Neural cell (in vitro differentiated cells): ENCODE measurements around the gene INPP5E. TPM values are rescaled to one million over a fixed set of nuclear protein-coding genes. Genes with fewer than 3 reads are reported as not detected.

Experiments used
- H2AFZ ChIP-seq: fragments of 200-600, 300-800 bp; sonication (generic), shearing (Covaris generic); 2 replicates; pipeline ENCODE4 v1.6.0; 2014; ENCODE audit warnings: low read depth, mild to moderate bottlenecking, antibody characterized with exemption, low read length, moderate library complexity
- H3F3A ChIP-seq: fragments of 200-600 bp; shearing (Covaris generic); 2 replicates; pipeline ENCODE4 v1.6.1; 2016; ENCODE audit warnings: mild to moderate bottlenecking, moderate library complexity, mixed read lengths, antibody characterized with exemption, low read length; ENCODE audit not compliant: insufficient read depth, poor library complexity, severe bottlenecking
- H3K27ac ChIP-seq: fragments of 200-600, 300-800 bp; sonication (generic), shearing (Covaris generic); 2 replicates; pipeline ENCODE4 v1.5.1; 2014; ENCODE audit warnings: mild to moderate bottlenecking, low read length, moderate library complexity
- H3K27me3 ChIP-seq: fragments of 300-800, 200-600 bp; sonication (generic), shearing (Covaris generic); 2 replicates; pipeline ENCODE4 v1.6.0; 2014; ENCODE audit warnings: mild to moderate bottlenecking, low read depth, low read length, moderate library complexity; ENCODE audit not compliant: insufficient read depth
- H3K36me3 ChIP-seq: fragments of 300-800, 200-600 bp; sonication (generic), shearing (Covaris generic); 2 replicates; pipeline ENCODE4 v1.5.1; 2014; ENCODE audit warnings: mild to moderate bottlenecking, antibody characterized with exemption, low read length, moderate library complexity; ENCODE audit not compliant: insufficient read depth
- H3K4me2 ChIP-seq: fragments of 300-800, 200-600 bp; sonication (generic), shearing (Covaris generic); 2 replicates; pipeline ENCODE4 v1.6.0; 2014; ENCODE audit warnings: mild to moderate bottlenecking, low read length
- H3K4me3 ChIP-seq: fragments of 300-800, 200-600 bp; sonication (generic), shearing (Covaris generic); 2 replicates; pipeline ENCODE4 v1.5.1; 2014; ENCODE audit warnings: mild to moderate bottlenecking, low read length, moderate library complexity
- H3K79me2 ChIP-seq: fragments of 200-600 bp; shearing (Covaris generic); replicated peaks from 2 replicates; pipeline ENCODE4 v1.6.0; 2014; ENCODE audit warnings: mild to moderate bottlenecking, low read length, moderate library complexity; ENCODE audit not compliant: insufficient read depth
- H3K9ac ChIP-seq: fragments of 300-800, 200-600 bp; sonication (generic), shearing (Covaris generic); 2 replicates; pipeline ENCODE4 v1.6.1; 2016; ENCODE audit warnings: mild to moderate bottlenecking, low read length, mixed read lengths
- H3K9me2 ChIP-seq: fragments of 200-600 bp; shearing (Covaris generic); 2 replicates; pipeline ENCODE4 v1.6.1; 2016; ENCODE audit warnings: mild to moderate bottlenecking, low read length, mixed read lengths; ENCODE audit not compliant: insufficient read depth
- H3K9me3 ChIP-seq: fragments of 200-600, 300-800 bp; sonication (generic), shearing (Covaris generic); 2 replicates; pipeline ENCODE4 v1.6.1; 2016; ENCODE audit warnings: mild to moderate bottlenecking, mixed run types, low read length, moderate library complexity, mixed read lengths
- H4K20me1 ChIP-seq: fragments of 200-600 bp; shearing (Covaris generic); 2 replicates; pipeline ENCODE4 v1.6.1; 2016; ENCODE audit warnings: mild to moderate bottlenecking, mixed run types; ENCODE audit not compliant: insufficient read depth
- EP300 ChIP-seq: fragments of 450-650 bp; conservative IDR thresholded peaks from 2 replicates; pipeline ENCODE4 v1.6.1; 2014; ENCODE audit warnings: antibody characterized with exemption, mild to moderate bottlenecking, moderate library complexity; ENCODE audit not compliant: poor library complexity, severe bottlenecking
- EZH2 ChIP-seq: fragments of 200-600, 300-800 bp; shearing (Covaris generic), sonication (generic); IDR thresholded peaks from 2 replicates; pipeline ENCODE4 v1.6.1; 2014; ENCODE audit warnings: antibody characterized with exemption, low read length, borderline replicate concordance, mild to moderate bottlenecking; ENCODE audit not compliant: insufficient read depth, poor library complexity, severe bottlenecking
- MXI1 ChIP-seq: fragments of 450-650 bp; conservative IDR thresholded peaks from 2 replicates; pipeline ENCODE4 v1.6.1; 2014; ENCODE audit warnings: antibody characterized with exemption, mild to moderate bottlenecking; ENCODE audit not compliant: poor library complexity, severe bottlenecking
- POLR2AphosphoS5 ChIP-seq: IDR thresholded peaks from 2 replicates; pipeline ENCODE4 v1.6.1; 2012
- RAD21 ChIP-seq: fragments of 450-650 bp; conservative IDR thresholded peaks from 2 replicates; pipeline ENCODE4 v1.6.1; 2014; ENCODE audit warnings: antibody characterized with exemption, mild to moderate bottlenecking, moderate library complexity
- SMC3 ChIP-seq: fragments of 450-650 bp; conservative IDR thresholded peaks from 2 replicates; pipeline ENCODE4 v1.6.1; 2014; ENCODE audit warnings: antibody characterized with exemption, mild to moderate bottlenecking, moderate library complexity; ENCODE audit not compliant: poor library complexity
- TAF1 ChIP-seq: IDR thresholded peaks from 2 replicates; pipeline ENCODE4 v1.6.1; 2012; ENCODE audit warnings: low read depth
- polyA plus RNA-seq: library from polyadenylated mRNA; depleted of rRNA; stranded (reverse); fragments of >200 nt; gene quantifications from 2 replicates; pipeline ENCODE4 v1.2.3, GENCODE V29; 2014
- TF ChIP-seq, protein P1 (sequence below): IDR thresholded peaks from 2 replicates; pipeline ENCODE4 v1.6.1; 2012; ENCODE audit warnings: borderline replicate concordance
- TF ChIP-seq, protein P2 (sequence below): fragments of 450-650 bp; IDR thresholded peaks from 2 replicates; pipeline ENCODE4 v1.5.1; 2014; ENCODE audit warnings: antibody characterized with exemption, mild to moderate bottlenecking, moderate library complexity; ENCODE audit not compliant: poor library complexity, severe bottlenecking

INPP5E gene
- polyA plus RNA-seq, 1 donor from 2014 or later, result 17.9 TPM

DNA sequence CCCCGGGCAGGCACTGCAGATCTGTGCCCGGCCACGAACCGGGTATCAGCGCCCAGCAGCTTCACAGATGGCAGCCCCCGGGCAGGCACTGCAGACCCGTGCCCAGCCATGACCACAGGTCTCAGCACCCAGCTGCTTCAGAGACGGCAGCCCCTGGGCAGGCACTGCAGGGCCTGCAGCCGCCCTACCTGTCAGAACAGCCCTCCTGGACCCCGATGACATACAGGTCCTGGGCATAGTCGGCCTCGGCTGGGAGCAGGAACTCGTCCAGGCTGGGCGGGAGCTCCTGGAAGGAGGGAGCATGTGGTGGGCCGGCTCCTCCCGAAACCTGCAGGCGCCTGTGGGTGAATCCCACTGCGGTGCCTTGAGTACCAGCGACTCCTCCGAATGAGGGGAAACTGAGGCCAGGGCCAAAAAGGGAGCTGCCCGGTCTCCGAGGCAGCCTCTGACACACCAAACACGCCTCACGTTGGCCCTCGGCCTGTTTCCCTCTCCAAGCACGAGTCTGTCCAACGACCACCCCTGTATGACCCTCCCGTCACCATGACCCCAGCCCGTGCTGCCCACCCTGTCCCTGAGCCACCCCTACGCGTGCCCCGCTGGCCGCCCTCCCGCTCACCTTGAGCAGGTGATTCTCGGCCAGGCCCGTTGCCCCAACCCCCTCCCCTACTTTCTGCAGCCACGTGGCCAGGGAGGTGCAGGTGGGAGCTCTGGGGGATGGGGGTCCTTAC lies 5.6 kb downstream of the INPP5E start:
- no peak overlapping the region for H2AFZ ChIP-seq
- H3K4me2 ChIP-seq, result no peak overlapping the region
- H3K4me3 ChIP-seq, result no peak overlapping the region
- H3K9ac ChIP-seq, result no peak overlapping the region
- H4K20me1 ChIP-seq, result no peaks in the 10 kb centered on the region
- TF ChIP-seq EP300, result no peak
- no peak for TF ChIP-seq MXI1
- no peak for TF ChIP-seq SMC3
- TF ChIP-seq, protein P1, sequence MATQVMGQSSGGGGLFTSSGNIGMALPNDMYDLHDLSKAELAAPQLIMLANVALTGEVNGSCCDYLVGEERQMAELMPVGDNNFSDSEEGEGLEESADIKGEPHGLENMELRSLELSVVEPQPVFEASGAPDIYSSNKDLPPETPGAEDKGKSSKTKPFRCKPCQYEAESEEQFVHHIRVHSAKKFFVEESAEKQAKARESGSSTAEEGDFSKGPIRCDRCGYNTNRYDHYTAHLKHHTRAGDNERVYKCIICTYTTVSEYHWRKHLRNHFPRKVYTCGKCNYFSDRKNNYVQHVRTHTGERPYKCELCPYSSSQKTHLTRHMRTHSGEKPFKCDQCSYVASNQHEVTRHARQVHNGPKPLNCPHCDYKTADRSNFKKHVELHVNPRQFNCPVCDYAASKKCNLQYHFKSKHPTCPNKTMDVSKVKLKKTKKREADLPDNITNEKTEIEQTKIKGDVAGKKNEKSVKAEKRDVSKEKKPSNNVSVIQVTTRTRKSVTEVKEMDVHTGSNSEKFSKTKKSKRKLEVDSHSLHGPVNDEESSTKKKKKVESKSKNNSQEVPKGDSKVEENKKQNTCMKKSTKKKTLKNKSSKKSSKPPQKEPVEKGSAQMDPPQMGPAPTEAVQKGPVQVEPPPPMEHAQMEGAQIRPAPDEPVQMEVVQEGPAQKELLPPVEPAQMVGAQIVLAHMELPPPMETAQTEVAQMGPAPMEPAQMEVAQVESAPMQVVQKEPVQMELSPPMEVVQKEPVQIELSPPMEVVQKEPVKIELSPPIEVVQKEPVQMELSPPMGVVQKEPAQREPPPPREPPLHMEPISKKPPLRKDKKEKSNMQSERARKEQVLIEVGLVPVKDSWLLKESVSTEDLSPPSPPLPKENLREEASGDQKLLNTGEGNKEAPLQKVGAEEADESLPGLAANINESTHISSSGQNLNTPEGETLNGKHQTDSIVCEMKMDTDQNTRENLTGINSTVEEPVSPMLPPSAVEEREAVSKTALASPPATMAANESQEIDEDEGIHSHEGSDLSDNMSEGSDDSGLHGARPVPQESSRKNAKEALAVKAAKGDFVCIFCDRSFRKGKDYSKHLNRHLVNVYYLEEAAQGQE, result no peak
- TF ChIP-seq POLR2AphosphoS5, result no peak
- TF ChIP-seq TAF1, result no peak
- TF ChIP-seq, protein P2, sequence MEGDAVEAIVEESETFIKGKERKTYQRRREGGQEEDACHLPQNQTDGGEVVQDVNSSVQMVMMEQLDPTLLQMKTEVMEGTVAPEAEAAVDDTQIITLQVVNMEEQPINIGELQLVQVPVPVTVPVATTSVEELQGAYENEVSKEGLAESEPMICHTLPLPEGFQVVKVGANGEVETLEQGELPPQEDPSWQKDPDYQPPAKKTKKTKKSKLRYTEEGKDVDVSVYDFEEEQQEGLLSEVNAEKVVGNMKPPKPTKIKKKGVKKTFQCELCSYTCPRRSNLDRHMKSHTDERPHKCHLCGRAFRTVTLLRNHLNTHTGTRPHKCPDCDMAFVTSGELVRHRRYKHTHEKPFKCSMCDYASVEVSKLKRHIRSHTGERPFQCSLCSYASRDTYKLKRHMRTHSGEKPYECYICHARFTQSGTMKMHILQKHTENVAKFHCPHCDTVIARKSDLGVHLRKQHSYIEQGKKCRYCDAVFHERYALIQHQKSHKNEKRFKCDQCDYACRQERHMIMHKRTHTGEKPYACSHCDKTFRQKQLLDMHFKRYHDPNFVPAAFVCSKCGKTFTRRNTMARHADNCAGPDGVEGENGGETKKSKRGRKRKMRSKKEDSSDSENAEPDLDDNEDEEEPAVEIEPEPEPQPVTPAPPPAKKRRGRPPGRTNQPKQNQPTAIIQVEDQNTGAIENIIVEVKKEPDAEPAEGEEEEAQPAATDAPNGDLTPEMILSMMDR, result no peak
- TF ChIP-seq EZH2, result no peak
- TF ChIP-seq RAD21, result no peak
- H3K79me2 ChIP-seq, result peaks cover 32% of the 10 kb centered on the region
- no peak overlapping the region for H3K27ac ChIP-seq
- H3K36me3 ChIP-seq, result no peaks in the 10 kb centered on the region
- no peaks in the 10 kb centered on the region for H3K27me3 ChIP-seq
- H3K9me2 ChIP-seq, result no peaks in the 10 kb centered on the region
- H3F3A ChIP-seq, result no peaks in the 10 kb centered on the region
- no peaks in the 10 kb centered on the region for H3K9me3 ChIP-seq

DNA sequence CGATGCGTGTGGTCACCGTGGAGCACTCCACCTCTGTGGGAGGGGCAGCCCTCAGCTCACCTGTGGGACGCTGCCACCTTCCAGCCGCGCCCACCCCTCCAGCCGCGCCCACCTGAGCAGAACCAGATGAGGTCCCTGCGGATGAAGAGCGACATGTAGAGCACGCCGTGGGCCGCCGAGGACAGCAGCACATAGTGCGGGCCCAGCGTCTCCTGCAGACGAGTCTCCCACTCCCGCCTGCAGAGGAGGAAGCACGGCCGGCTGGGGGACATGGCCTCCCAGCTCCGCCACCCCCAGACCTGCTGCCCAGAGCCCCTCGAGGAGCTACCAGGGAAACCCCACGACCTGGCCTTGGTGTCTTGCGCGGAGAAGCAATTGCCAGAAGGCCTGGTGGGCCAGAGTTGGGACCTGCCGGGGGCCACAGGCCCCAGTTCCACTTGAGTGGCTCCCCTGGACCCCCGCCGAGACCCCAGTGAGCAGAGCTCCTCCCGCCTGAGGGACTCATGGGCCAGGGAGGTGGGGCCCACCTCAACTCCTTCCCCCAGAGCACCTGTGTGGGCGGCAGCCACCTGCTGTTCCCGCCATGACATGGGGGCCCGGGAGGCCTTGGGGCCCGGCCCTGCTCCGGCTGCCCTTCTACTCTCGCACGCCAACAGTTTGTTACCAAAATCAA lies 6.5 kb downstream of the INPP5E start:
- Histone ChIP-seq H2AFZ (no peak overlapping the region), H3K9me3 (no peaks in the 10 kb centered on the region), H3K79me2 (peaks cover 23% of the 10 kb centered on the region), H3K4me2 (no peak overlapping the region), H4K20me1 (no peaks in the 10 kb centered on the region), H3K9ac (no peak overlapping the region), H3K4me3 (no peak overlapping the region), H3F3A (no peaks in the 10 kb centered on the region), H3K36me3 (no peaks in the 10 kb centered on the region), H3K27me3 (no peaks in the 10 kb centered on the region), H3K9me2 (no peaks in the 10 kb centered on the region), H3K27ac (no peak overlapping the region)
- TF ChIP-seq EZH2, result no peak
- no peak for TF ChIP-seq SMC3
- no peak for TF ChIP-seq EP300
- TF ChIP-seq, protein P2, result no peak
- no peak for TF ChIP-seq MXI1
- TF ChIP-seq POLR2AphosphoS5, result no peak
- TF ChIP-seq TAF1, result no peak
- TF ChIP-seq, protein P1, result no peak
- no peak for TF ChIP-seq RAD21
